Tibial nerve (tissue), 4 donors: Measurements from ENCODE around the gene ABLIM2.

Experiments
- EP300 ChIP-seq, 2 donors: sonication (generic); formaldehyde crosslinking; IDR thresholded peaks; one replicate each; pipeline ENCODE4 v1.6.1; 2017; ENCODE audit warnings: antibody characterized with exemption in 2 of 2, mild to moderate bottlenecking in 1 of 2
- POLR2A ChIP-seq, 2 donors: fragments of 450-650 bp; IDR thresholded peaks; one replicate each; pipeline ENCODE4 v1.6.1; 2017; ENCODE audit warnings: antibody characterized with exemption in 2 of 2, mild to moderate bottlenecking in 2 of 2, moderate library complexity in 2 of 2
- TF ChIP-seq, protein P1 (sequence below), 5 experiments: fragments of 200-600 bp in 3 of 5; fragments of 450-650 bp in 2 of 5; sonication (generic) in 3 of 5; IDR thresholded peaks; one replicate each; pipeline ENCODE4 v1.5.1; 2016 to 2019; ENCODE audit warnings: antibody characterized with exemption in 5 of 5, mild to moderate bottlenecking in 3 of 5, moderate library complexity in 2 of 5

DNA sequence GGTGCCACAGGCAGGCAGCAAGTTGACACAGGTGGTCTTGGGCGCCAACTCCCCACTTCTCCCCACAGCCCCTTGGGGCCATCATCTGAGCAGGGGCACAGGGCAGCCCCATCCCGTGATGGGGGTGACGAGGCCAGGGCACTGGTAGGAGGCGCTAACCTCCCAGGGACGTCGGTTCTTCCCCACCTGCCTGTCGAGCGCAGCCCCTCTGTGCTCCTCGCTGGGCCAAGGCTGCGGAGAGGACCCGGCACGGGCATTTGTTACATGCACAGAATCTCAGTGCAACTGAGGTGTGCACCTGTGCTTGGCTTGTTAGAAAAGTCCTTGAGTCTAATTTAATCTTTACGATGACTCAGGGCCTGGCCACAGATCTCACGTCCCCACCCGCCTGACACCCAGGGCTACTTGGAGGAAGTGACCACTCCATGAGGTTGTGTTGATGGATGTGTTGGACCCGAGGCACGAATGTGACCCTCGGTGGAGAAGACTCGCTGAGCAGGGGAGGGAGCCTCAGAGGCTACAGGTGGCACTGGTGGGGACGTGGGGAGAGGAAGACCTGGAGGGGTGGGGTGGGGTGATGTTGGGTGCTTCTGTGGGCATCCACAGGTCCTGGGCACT lies 37.3 kb upstream of the ABLIM2 start:
- TF ChIP-seq EP300 (IDR thresholded peaks at IDR 0.05) (no peak), POLR2A (IDR thresholded peaks at IDR 0.05) (no peak)
- TF ChIP-seq, protein P1, sequence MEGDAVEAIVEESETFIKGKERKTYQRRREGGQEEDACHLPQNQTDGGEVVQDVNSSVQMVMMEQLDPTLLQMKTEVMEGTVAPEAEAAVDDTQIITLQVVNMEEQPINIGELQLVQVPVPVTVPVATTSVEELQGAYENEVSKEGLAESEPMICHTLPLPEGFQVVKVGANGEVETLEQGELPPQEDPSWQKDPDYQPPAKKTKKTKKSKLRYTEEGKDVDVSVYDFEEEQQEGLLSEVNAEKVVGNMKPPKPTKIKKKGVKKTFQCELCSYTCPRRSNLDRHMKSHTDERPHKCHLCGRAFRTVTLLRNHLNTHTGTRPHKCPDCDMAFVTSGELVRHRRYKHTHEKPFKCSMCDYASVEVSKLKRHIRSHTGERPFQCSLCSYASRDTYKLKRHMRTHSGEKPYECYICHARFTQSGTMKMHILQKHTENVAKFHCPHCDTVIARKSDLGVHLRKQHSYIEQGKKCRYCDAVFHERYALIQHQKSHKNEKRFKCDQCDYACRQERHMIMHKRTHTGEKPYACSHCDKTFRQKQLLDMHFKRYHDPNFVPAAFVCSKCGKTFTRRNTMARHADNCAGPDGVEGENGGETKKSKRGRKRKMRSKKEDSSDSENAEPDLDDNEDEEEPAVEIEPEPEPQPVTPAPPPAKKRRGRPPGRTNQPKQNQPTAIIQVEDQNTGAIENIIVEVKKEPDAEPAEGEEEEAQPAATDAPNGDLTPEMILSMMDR (IDR thresholded peaks at IDR 0.05) = no peak
